ENCODE results near the gene PWWP2B. TPM values are rescaled to one million over a fixed set of nuclear protein-coding genes. Genes with fewer than 3 reads are reported as not detected.

The PWWP2B gene
- polyA plus RNA-seq, 1 experiment = 2.7 TPM

- TF ChIP-seq CTCF (IDR thresholded peaks at IDR 0.05; ENCODE audit: insufficient read depth, low read depth, low read length) = no peak
- DNase-seq (ENCODE audit: low read depth) = peak; percentile 78
- ChIA-PET POLR2A (no interaction called here), CTCF (no interaction called here)
- Histone ChIP-seq H3K27me3 (ENCODE audit: control insufficient read depth, insufficient read depth, low read length) (no peaks in the 10 kb centered on the region), H3K4me3 (ENCODE audit: low read depth, low read length) (no peak overlapping the region), H3K36me3 (ENCODE audit: control insufficient read depth, insufficient read depth, low read length) (no peaks in the 10 kb centered on the region)
Observed at GRCh38 chr10:132382231-132382922, 14.6 kb upstream of the PWWP2B start.

- Histone ChIP-seq H3K27me3 (ENCODE audit: control insufficient read depth, insufficient read depth, low read length) (no peaks in the 10 kb centered on the region), H3K36me3 (ENCODE audit: control insufficient read depth, insufficient read depth, low read length) (no peaks in the 10 kb centered on the region), H3K4me3 (ENCODE audit: low read depth, low read length) (no peak overlapping the region)
- no peak for TF ChIP-seq CTCF (IDR thresholded peaks at IDR 0.05; ENCODE audit: insufficient read depth, low read depth, low read length)
- POLR2A ChIA-PET = no interaction called here
- CTCF ChIA-PET = no interaction called here
- no peak for DNase-seq (ENCODE audit: low read depth)
Observed at GRCh38 chr10:132383101-132383500, 13.9 kb upstream of the PWWP2B start.

GRCh38 chr10:132383751-132384196 lies 13.2 kb upstream of the PWWP2B start:
- POLR2A ChIA-PET = no interaction called here
- Histone ChIP-seq H3K36me3 (ENCODE audit: control insufficient read depth, insufficient read depth, low read length) (no peaks in the 10 kb centered on the region), H3K27me3 (ENCODE audit: control insufficient read depth, insufficient read depth, low read length) (no peaks in the 10 kb centered on the region; the same call in 1 of the 2 replicates), H3K4me3 (ENCODE audit: low read depth, low read length) (no peak overlapping the region)
- no peak for DNase-seq (ENCODE audit: low read depth)
- CTCF ChIA-PET = no interaction called here
- no peak for TF ChIP-seq CTCF (IDR thresholded peaks at IDR 0.05; ENCODE audit: insufficient read depth, low read depth, low read length)

- ChIA-PET CTCF (no interaction called here), POLR2A (no interaction called here)
- peaks cover 2% of the 10 kb centered on the region; the same call in 1 of the 2 replicates for H3K27me3 ChIP-seq (ENCODE audit: control insufficient read depth, insufficient read depth, low read length)
- no peak overlapping the region for H3K4me3 ChIP-seq (ENCODE audit: low read depth, low read length)
- DNase-seq (ENCODE audit: low read depth) = no peak
- TF ChIP-seq CTCF (IDR thresholded peaks at IDR 0.05; ENCODE audit: insufficient read depth, low read depth, low read length) = no peak
- no peaks in the 10 kb centered on the region for H3K36me3 ChIP-seq (ENCODE audit: control insufficient read depth, insufficient read depth, low read length)
Observed at GRCh38 chr10:132384618-132385388, 12.2 kb upstream of the PWWP2B start.

- ChIA-PET POLR2A (no interaction called here), CTCF (no interaction called here)
- no peak for DNase-seq (ENCODE audit: low read depth)
- no peak for TF ChIP-seq CTCF (IDR thresholded peaks at IDR 0.05; ENCODE audit: insufficient read depth, low read depth, low read length)
- Histone ChIP-seq H3K36me3 (ENCODE audit: control insufficient read depth, insufficient read depth, low read length) (no peaks in the 10 kb centered on the region), H3K4me3 (ENCODE audit: low read depth, low read length) (no peak overlapping the region), H3K27me3 (ENCODE audit: control insufficient read depth, insufficient read depth, low read length) (peaks cover 2% of the 10 kb centered on the region; the same call in 1 of the 2 replicates)
Observed at GRCh38 chr10:132385389-132385667, 11.7 kb upstream of the PWWP2B start.
